Esophagus muscularis mucosa (tissue), 4 donors: ENCODE results near the gene PADI4. TPM values are rescaled to one million over a fixed set of nuclear protein-coding genes. Genes with fewer than 3 reads are reported as not detected.

ENCODE experiments used
- DNase-seq: peaks from one replicate; pipeline ENCODE4 v3.0.0-alpha.2; 2017; ENCODE audit errors: extremely low spot score
- H3K27ac ChIP-seq, 4 donors: fragments of 200-600 bp; sonication (generic); replicated peaks in 1 of 4; 1 replicate in 3 of 4; 2 replicates in 1 of 4; pipeline ENCODE4 v1.5.1; 2016 to 2019; ENCODE audit warnings: mild to moderate bottlenecking in 1 of 4
- H3K27me3 ChIP-seq, 4 donors: fragments of 200-600 bp; sonication (generic); one replicate each; pipeline versions ENCODE4 v1.5.1 to v1.6.0; 2016 to 2019
- H3K36me3 ChIP-seq, 4 donors: fragments of 200-600 bp; sonication (generic); one replicate each; pipeline ENCODE4 v1.5.1; 2016 to 2019
- H3K4me1 ChIP-seq, 4 donors: fragments of 200-600 bp; sonication (generic); one replicate each; pipeline ENCODE4 v1.5.1; 2016 to 2019
- H3K4me3 ChIP-seq, 4 donors: fragments of 200-600 bp; sonication (generic); 1 replicate in 2 of 4; 2 replicates in 2 of 4; pipeline ENCODE4 v1.5.1; 2016 to 2019; ENCODE audit warnings: mild to moderate bottlenecking in 4 of 4, moderate library complexity in 1 of 4
- H3K9me3 ChIP-seq, 4 donors: fragments of 200-600 bp; sonication (generic); 1 replicate in 3 of 4; 2 replicates in 1 of 4; pipeline ENCODE4 v1.5.1; 2016 to 2019
- EP300 ChIP-seq: sonication (generic); formaldehyde crosslinking; IDR thresholded peaks from one replicate; pipeline ENCODE4 v1.6.1; 2017; ENCODE audit warnings: antibody characterized with exemption
- POLR2A ChIP-seq: fragments of 450-650 bp; IDR thresholded peaks from one replicate; pipeline ENCODE4 v1.6.1; 2017; ENCODE audit warnings: antibody characterized with exemption, moderate library complexity, mild to moderate bottlenecking, low read depth
- POLR2AphosphoS5 ChIP-seq, 2 donors: sonication (generic); formaldehyde crosslinking; IDR thresholded peaks; one replicate each; pipeline ENCODE4 v1.6.1; 2017; ENCODE audit warnings: antibody characterized with exemption in 2 of 2
- WGBS: methylation state at CpG from one replicate; pipeline ENCODE4 v1.1.5; 2018; 5-methylcytosine and 5-hydroxymethylcytosine counted together
- intact Hi-C: fragments of 100-400 bp; cut with DNase I; formaldehyde crosslinking; loops from one replicate; pipeline ENCODE4 v1.15.1; 2023
- total RNA-seq, 4 donors: library from RNA; depleted of rRNA; stranded (reverse); fragments of >200 nt; gene quantifications; one replicate each; pipeline versions ENCODE4 v1.1.0 to v1.2.1, GENCODE V29; 2016
- TF ChIP-seq, protein P1 (sequence below), 3 experiments: fragments of 200-600 bp in 2 of 3; fragments of 450-650 bp in 1 of 3; sonication (generic) in 2 of 3; IDR thresholded peaks; one replicate each; pipeline ENCODE4 v1.5.1; 2017 to 2019; ENCODE audit warnings: antibody characterized with exemption in 3 of 3, mild to moderate bottlenecking in 2 of 3, moderate library complexity in 1 of 3

PADI4 gene, protein sequence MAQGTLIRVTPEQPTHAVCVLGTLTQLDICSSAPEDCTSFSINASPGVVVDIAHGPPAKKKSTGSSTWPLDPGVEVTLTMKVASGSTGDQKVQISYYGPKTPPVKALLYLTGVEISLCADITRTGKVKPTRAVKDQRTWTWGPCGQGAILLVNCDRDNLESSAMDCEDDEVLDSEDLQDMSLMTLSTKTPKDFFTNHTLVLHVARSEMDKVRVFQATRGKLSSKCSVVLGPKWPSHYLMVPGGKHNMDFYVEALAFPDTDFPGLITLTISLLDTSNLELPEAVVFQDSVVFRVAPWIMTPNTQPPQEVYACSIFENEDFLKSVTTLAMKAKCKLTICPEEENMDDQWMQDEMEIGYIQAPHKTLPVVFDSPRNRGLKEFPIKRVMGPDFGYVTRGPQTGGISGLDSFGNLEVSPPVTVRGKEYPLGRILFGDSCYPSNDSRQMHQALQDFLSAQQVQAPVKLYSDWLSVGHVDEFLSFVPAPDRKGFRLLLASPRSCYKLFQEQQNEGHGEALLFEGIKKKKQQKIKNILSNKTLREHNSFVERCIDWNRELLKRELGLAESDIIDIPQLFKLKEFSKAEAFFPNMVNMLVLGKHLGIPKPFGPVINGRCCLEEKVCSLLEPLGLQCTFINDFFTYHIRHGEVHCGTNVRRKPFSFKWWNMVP
- total RNA-seq: 1 to 10 TPM in 1 of 4 donors, not detected in 3; 5.6 TPM

DNA sequence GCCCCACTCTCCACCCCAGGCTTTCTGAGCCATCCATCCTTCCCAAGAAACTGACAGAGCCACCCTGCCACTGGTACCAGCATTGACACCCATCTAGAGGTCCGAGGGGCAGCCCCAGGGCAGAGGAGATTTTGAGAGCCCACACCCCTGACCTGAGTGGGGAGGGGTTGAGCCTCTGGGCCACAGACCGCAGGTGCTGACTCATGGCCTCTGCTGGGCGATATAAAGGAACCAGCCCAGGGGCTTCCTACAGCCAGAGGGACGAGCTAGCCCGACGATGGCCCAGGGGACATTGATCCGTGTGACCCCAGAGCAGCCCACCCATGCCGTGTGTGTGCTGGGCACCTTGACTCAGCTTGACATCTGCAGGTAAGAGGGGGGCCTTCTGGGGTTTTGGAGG lies at the start of gene PADI4:
Gene PADI4 (plus strand): TSS at position 252 of the 400 bp plus-strand sequence. CDS start 26 bp downstream, at position 278.
- Histone ChIP-seq H3K4me1 (no peaks in the 10 kb centered on the region), H3K4me3 (no peak within 1 kb of the TSS), H3K27me3 (peaks cover 0 to 58% (median 0%) of the 10 kb centered on the region in 4 donors), H3K36me3 (no peaks in the 10 kb centered on the region), H3K9me3 (peaks cover 0 to under 1% (median under 1%) of the 10 kb centered on the region in 4 donors), H3K27ac (no peak within 1 kb of the TSS)
- DNase-seq: no peak
- TF ChIP-seq, protein P1, sequence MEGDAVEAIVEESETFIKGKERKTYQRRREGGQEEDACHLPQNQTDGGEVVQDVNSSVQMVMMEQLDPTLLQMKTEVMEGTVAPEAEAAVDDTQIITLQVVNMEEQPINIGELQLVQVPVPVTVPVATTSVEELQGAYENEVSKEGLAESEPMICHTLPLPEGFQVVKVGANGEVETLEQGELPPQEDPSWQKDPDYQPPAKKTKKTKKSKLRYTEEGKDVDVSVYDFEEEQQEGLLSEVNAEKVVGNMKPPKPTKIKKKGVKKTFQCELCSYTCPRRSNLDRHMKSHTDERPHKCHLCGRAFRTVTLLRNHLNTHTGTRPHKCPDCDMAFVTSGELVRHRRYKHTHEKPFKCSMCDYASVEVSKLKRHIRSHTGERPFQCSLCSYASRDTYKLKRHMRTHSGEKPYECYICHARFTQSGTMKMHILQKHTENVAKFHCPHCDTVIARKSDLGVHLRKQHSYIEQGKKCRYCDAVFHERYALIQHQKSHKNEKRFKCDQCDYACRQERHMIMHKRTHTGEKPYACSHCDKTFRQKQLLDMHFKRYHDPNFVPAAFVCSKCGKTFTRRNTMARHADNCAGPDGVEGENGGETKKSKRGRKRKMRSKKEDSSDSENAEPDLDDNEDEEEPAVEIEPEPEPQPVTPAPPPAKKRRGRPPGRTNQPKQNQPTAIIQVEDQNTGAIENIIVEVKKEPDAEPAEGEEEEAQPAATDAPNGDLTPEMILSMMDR (IDR thresholded peaks at IDR 0.05): no peak
- TF ChIP-seq POLR2AphosphoS5 (IDR thresholded peaks at IDR 0.05) (no peak), EP300 (no peak), POLR2A (no peak)
- WGBS: 51% methylated on average over 5 of the region's 8 CpGs
- intact Hi-C loops: no loop called here

DNA sequence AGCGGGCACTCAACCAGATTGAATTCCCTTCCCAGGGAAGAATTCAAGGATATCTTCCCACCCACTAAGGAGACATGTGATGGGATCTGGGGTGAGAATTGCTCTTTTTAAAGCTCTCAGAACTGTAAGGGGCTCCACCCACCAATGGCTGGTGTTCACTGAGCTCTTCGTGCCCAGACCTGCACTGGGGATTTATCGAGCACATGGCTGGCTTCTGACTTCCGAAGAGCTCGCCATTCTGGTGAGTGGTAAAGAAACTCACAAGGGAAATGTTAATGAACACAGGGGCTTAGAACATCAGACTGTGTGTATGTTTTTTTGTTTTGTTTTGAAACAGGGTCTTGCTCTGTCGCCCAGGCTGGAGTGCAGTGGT lies 49.3 kb upstream of the PADI4 start:
- Histone ChIP-seq H3K27ac (no peak overlapping the region), H3K9me3 (peaks cover 0 to 7% (median 2%) of the 10 kb centered on the region in 4 donors), H3K27me3 (peaks cover 0 to 71% (median 0%) of the 10 kb centered on the region in 4 donors), H3K4me1 (no peaks in the 10 kb centered on the region), H3K4me3 (no peak overlapping the region), H3K36me3 (no peaks in the 10 kb centered on the region)
- intact Hi-C loops: no loop called here
- no peak for TF ChIP-seq EP300
- 95% methylated on average over 5 of the region's 6 CpGs for WGBS
- no peak for DNase-seq

DNA sequence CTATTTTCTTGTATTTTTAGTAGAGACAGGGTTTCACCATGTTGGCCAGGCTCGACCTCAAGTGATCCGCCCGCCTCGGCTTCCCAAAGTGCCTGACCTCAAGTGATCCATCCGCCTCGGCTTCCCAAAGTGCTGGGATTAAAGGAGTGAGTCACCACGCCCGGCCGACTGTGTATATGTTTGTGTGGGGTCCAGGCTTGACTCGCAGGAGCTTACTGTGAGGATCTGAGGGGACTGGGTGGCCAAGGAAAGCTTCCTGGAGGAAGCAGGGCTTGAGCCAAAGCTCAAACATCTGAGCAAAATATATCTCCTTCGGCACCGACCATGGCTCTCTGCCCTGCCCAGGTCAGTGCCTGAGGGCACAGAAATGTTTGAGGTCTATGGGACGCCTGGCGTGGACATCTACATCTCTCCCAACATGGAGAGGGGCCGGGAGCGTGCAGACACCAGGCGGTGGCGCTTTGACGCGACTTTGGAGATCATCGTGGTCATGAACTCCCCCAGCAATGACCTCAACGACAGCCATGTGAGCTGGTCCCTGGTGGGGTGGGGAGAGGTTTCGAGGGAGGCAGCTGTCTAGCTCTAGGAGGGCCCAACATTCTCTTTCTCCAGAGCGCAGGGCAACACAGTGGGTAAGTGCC lies 48.6 kb upstream of the PADI4 start:
- H3K4me1 ChIP-seq: no peaks in the 10 kb centered on the region
- DNase-seq: no peak
- no peak for TF ChIP-seq POLR2A
- 73% methylated on average over 24 of the region's 24 CpGs for WGBS
- H3K27me3 ChIP-seq: peaks cover 0 to 69% (median 0%) of the 10 kb centered on the region in 4 donors
- no peaks in the 10 kb centered on the region for H3K36me3 ChIP-seq
- no peak overlapping the region for H3K27ac ChIP-seq
- H3K4me3 ChIP-seq: no peak overlapping the region
- intact Hi-C loops: no loop called here
- H3K9me3 ChIP-seq: peaks cover 0 to 7% (median 2%) of the 10 kb centered on the region in 4 donors

DNA sequence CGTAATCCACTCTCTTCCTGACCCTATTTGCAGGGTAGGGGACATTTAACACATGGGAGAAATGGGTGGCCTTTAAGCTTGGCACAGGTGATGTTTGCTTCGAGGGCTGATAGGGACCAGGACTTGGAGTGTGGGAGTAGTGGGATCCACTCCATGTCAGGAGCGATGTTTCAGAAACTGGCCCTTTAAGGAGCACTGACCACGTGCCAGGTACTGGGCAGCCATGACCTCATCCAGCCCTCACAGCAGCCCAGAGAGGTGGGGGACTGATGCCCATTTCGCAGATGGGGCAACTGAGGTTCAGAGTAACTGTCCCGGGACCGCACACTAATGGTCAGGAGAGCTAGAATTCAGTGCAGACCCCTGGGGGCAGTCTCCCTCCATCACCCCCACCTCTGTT lies 47.7 kb upstream of the PADI4 start:
- Histone ChIP-seq H3K9me3 (peaks cover 0 to 7% (median 2%) of the 10 kb centered on the region in 4 donors), H3K36me3 (no peaks in the 10 kb centered on the region), H3K27ac (no peak overlapping the region), H3K4me3 (no peak overlapping the region), H3K4me1 (no peaks in the 10 kb centered on the region), H3K27me3 (peaks cover 0 to 60% (median 0%) of the 10 kb centered on the region in 4 donors)
- WGBS: 89% methylated on average over 7 of the region's 7 CpGs
- no peak for DNase-seq
- intact Hi-C loops: no loop called here
- no peak for TF ChIP-seq POLR2A
- TF ChIP-seq, protein P1 (IDR thresholded peaks at IDR 0.05): no peak
- no peak for TF ChIP-seq EP300
- TF ChIP-seq POLR2AphosphoS5 (IDR thresholded peaks at IDR 0.05): no peak

- Histone ChIP-seq H3K4me1 (no peaks in the 10 kb centered on the region), H3K27ac (no peak overlapping the region), H3K27me3 (peaks cover 0 to 55% (median 0%) of the 10 kb centered on the region in 4 donors), H3K4me3 (no peak overlapping the region), H3K9me3 (peaks cover 0 to 7% (median 2%) of the 10 kb centered on the region in 4 donors), H3K36me3 (no peaks in the 10 kb centered on the region)
- WGBS: 85% methylated on average over 5 of the region's 5 CpGs
- TF ChIP-seq POLR2A: no peak
- TF ChIP-seq, protein P1 (IDR thresholded peaks at IDR 0.05): no peak
- TF ChIP-seq POLR2AphosphoS5 (IDR thresholded peaks at IDR 0.05): no peak
- DNase-seq: no peak
- intact Hi-C loops: no loop called here
Observed at GRCh38 chr1:17260738-17261137, 47.3 kb upstream of the PADI4 start.
